Limb (tissue), 2 donors: ENCODE measurements around the gene ABCA5.
A peak's percentile ranks its signal among the peaks of the same experiment; 100 is the strongest.

Experiments
- DNase-seq, 2 donors: peaks; one replicate each; pipeline ENCODE4 v3.0.0-alpha.2; 2016; ENCODE audit errors: extremely low spot score in 2 of 2

The ABCA5 gene

GRCh38 chr17:69327060-69327831, at the start of gene ABCA5:
Gene ABCA5, minus strand, starts transcription at chr17:69327133. Its CDS starts 12,718 bp downstream, at chr17:69314415.
- peak; percentile 85 to 90 for DNase-seq

GRCh38 chr17:69375229-69375628, 48.3 kb upstream of the ABCA5 start:
- DNase-seq: no peak

- no peak for DNase-seq
These were observed 46.1 kb upstream of the ABCA5 start for GRCh38 chr17:69373069-69373468.

GRCh38 chr17:69367298-69367697, 40.4 kb upstream of the ABCA5 start:
- DNase-seq: no peak

GRCh38 chr17:69363488-69364210, 36.7 kb upstream of the ABCA5 start:
- no peak for DNase-seq

- DNase-seq: no peak
These were observed 34.2 kb upstream of the ABCA5 start for GRCh38 chr17:69361156-69361555.

GRCh38 chr17:69358688-69359596, 32.0 kb upstream of the ABCA5 start:
- no peak for DNase-seq

GRCh38 chr17:69357701-69358100, 30.8 kb upstream of the ABCA5 start:
- no peak for DNase-seq

GRCh38 chr17:69356625-69357024, 29.7 kb upstream of the ABCA5 start:
- no peak for DNase-seq

- no peak for DNase-seq
These were observed 24.0 kb upstream of the ABCA5 start for GRCh38 chr17:69350911-69351310.

GRCh38 chr17:69348429-69348828, 21.5 kb upstream of the ABCA5 start:
- DNase-seq: no peak

- DNase-seq: no peak
These were observed 19.8 kb upstream of the ABCA5 start for GRCh38 chr17:69346766-69347165.

- no peak for DNase-seq
These were observed 18.0 kb upstream of the ABCA5 start for GRCh38 chr17:69344939-69345338.

GRCh38 chr17:69342896-69343644, 16.1 kb upstream of the ABCA5 start:
- DNase-seq: no peak

GRCh38 chr17:69339937-69340336, 13.0 kb upstream of the ABCA5 start:
- no peak for DNase-seq

- no peak for DNase-seq
These were observed 10.1 kb upstream of the ABCA5 start for GRCh38 chr17:69336996-69337395.

- DNase-seq: no peak
These were observed 9.6 kb upstream of the ABCA5 start for GRCh38 chr17:69336580-69336979.

- DNase-seq: no peak
These were observed 8.1 kb upstream of the ABCA5 start for GRCh38 chr17:69335058-69335457.

- DNase-seq: no peak
These were observed 6.6 kb upstream of the ABCA5 start for GRCh38 chr17:69333561-69333960.

GRCh38 chr17:69331756-69332155, 4.8 kb upstream of the ABCA5 start:
- no peak for DNase-seq

GRCh38 chr17:69326377-69327059, 415 bp downstream of the ABCA5 start:
- no peak for DNase-seq
